ENCODE results near the gene EMC9. TPM values are rescaled to one million over a fixed set of nuclear protein-coding genes. Genes with fewer than 3 reads are reported as not detected.

The EMC9 gene
- polyA plus RNA-seq, 1 donor (not counting 4 experiments of a cell fraction or from before 2014, with no cell fraction given), result 11.0 TPM

DNA sequence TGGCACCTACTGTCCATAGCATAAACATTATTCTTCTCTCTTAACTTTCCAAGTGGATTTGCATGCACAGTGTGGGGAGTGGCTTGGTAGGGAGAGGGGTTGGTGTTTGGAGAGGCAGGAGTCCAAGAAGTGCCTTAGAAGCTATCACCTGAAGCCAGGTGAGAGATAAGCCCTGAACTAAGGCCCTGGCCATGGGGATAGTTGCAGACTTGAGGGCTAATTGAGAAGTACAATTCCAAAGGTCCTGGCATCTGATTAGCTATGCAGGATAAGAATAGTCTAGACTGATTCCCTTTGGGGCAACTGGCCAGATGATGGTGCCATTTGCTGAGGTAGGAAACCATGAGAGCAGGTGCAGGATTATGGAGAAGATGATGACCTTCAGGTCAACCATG is 49.3 kb downstream of the EMC9 start:
- no peaks in the 10 kb centered on the region for H3K27me3 ChIP-seq (ENCODE audit: control insufficient read depth, extremely low read depth, insufficient read depth, low read length)
- no peak overlapping the region for H3K4me3 ChIP-seq (ENCODE audit: control insufficient read depth in 2 of 3, extremely low read depth in 1 of 3, insufficient read depth in 2 of 3, low read depth in 1 of 3, low read length in 3 of 3)
- H3K36me3 ChIP-seq (ENCODE audit: control insufficient read depth in 2 of 2, extremely low read depth in 1 of 2, insufficient read depth in 2 of 2, low read length in 2 of 2), result peaks cover 0 to 9% of the 10 kb centered on the region in 2 experiments
- no peak overlapping the region for H3K9ac ChIP-seq (ENCODE audit: control insufficient read depth, extremely low read depth, insufficient read depth, low read length)
- dilution Hi-C loops (cut with MboI; ENCODE audit: extremely low pct_ligation_motif_present, low sequenced_read_pairs), result no loop called here
- FAIRE-seq (no peak), DNase-seq (ENCODE audit: low read depth, low spot score) (no peak)
- no peaks in the 10 kb centered on the region for H3K9me1 ChIP-seq (ENCODE audit: control insufficient read depth, extremely low read depth, insufficient read depth, low read length)
- H3K4me1 ChIP-seq (ENCODE audit: control insufficient read depth, extremely low read depth, insufficient read depth, low read length), result peaks cover 17% of the 10 kb centered on the region
- H4K20me1 ChIP-seq (ENCODE audit: control insufficient read depth, extremely low read depth, insufficient read depth, low read length), result no peaks in the 10 kb centered on the region
- no peaks in the 10 kb centered on the region for H3K9me3 ChIP-seq (ENCODE audit: control insufficient read depth, low read depth, low read length)
- no peak overlapping the region for H3K4me2 ChIP-seq (ENCODE audit: control insufficient read depth, extremely low read depth, insufficient read depth, low read depth, low read length)
- H2AFZ ChIP-seq (ENCODE audit: control insufficient read depth, low read length), result no peak overlapping the region
- TF ChIP-seq, protein P1, sequence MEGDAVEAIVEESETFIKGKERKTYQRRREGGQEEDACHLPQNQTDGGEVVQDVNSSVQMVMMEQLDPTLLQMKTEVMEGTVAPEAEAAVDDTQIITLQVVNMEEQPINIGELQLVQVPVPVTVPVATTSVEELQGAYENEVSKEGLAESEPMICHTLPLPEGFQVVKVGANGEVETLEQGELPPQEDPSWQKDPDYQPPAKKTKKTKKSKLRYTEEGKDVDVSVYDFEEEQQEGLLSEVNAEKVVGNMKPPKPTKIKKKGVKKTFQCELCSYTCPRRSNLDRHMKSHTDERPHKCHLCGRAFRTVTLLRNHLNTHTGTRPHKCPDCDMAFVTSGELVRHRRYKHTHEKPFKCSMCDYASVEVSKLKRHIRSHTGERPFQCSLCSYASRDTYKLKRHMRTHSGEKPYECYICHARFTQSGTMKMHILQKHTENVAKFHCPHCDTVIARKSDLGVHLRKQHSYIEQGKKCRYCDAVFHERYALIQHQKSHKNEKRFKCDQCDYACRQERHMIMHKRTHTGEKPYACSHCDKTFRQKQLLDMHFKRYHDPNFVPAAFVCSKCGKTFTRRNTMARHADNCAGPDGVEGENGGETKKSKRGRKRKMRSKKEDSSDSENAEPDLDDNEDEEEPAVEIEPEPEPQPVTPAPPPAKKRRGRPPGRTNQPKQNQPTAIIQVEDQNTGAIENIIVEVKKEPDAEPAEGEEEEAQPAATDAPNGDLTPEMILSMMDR (optimal IDR thresholded peaks at IDR 0.05 in 1 of 3, IDR thresholded peaks at IDR 0.05 in 1 of 3, conservative IDR thresholded peaks at IDR 0.05 in 1 of 3; ENCODE audit: extremely low read depth in 1 of 3, insufficient read depth in 2 of 3, low read length in 3 of 3), result no peak
- TF ChIP-seq EZH2 (IDR thresholded peaks at IDR 0.05; ENCODE audit: low read length), result no peak
- H3K79me2 ChIP-seq (ENCODE audit: control insufficient read depth, insufficient read depth, low read length), result peaks cover 2% of the 10 kb centered on the region
- no peak overlapping the region for H3K27ac ChIP-seq (ENCODE audit: control insufficient read depth, insufficient read depth, low read length)

DNA sequence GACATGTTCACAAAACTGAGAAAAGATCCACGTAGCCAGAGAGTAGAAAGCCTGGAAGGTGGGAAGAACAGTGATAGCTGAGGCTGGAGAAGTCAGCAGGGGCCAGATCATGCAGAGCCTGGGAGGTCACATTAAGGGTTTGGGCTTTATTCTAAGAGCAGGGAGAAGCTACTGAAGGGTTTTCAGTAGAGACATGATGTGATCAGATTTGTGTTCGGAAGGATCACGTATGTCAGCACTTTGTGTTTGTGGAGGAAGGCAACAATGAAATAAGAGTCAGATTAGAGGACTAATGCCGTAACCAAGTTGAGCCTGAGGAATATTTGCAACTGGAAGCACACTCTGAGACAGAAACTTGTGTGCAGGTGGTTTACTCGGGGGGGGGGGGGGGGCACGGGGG is 51.5 kb downstream of the EMC9 start:
- no peak overlapping the region for H3K4me3 ChIP-seq (ENCODE audit: control insufficient read depth in 2 of 3, extremely low read depth in 1 of 3, insufficient read depth in 2 of 3, low read depth in 1 of 3, low read length in 3 of 3)
- no peaks in the 10 kb centered on the region for H3K79me2 ChIP-seq (ENCODE audit: control insufficient read depth, insufficient read depth, low read length)
- H3K9me3 ChIP-seq (ENCODE audit: control insufficient read depth, low read depth, low read length), result no peaks in the 10 kb centered on the region
- H3K27ac ChIP-seq (ENCODE audit: control insufficient read depth, insufficient read depth, low read length), result no peak overlapping the region
- no peak overlapping the region for H2AFZ ChIP-seq (ENCODE audit: control insufficient read depth, low read length)
- no peaks in the 10 kb centered on the region for H3K36me3 ChIP-seq (ENCODE audit: control insufficient read depth in 2 of 2, extremely low read depth in 1 of 2, insufficient read depth in 2 of 2, low read length in 2 of 2)
- no peak for TF ChIP-seq EZH2 (IDR thresholded peaks at IDR 0.05; ENCODE audit: low read length)
- TF ChIP-seq, protein P1 (optimal IDR thresholded peaks at IDR 0.05 in 1 of 3, IDR thresholded peaks at IDR 0.05 in 1 of 3, conservative IDR thresholded peaks at IDR 0.05 in 1 of 3; ENCODE audit: extremely low read depth in 1 of 3, insufficient read depth in 2 of 3, low read length in 3 of 3), result no peak
- no peaks in the 10 kb centered on the region for H3K27me3 ChIP-seq (ENCODE audit: control insufficient read depth, extremely low read depth, insufficient read depth, low read length)
- no peak overlapping the region for H3K9ac ChIP-seq (ENCODE audit: control insufficient read depth, extremely low read depth, insufficient read depth, low read length)
- FAIRE-seq, result no peak
- no peak for DNase-seq (ENCODE audit: low read depth, low spot score)
- dilution Hi-C loops (cut with MboI; ENCODE audit: extremely low pct_ligation_motif_present, low sequenced_read_pairs), result no loop called here
- H4K20me1 ChIP-seq (ENCODE audit: control insufficient read depth, extremely low read depth, insufficient read depth, low read length), result no peaks in the 10 kb centered on the region
- peaks cover 9% of the 10 kb centered on the region for H3K4me1 ChIP-seq (ENCODE audit: control insufficient read depth, extremely low read depth, insufficient read depth, low read length)
- H3K9me1 ChIP-seq (ENCODE audit: control insufficient read depth, extremely low read depth, insufficient read depth, low read length), result no peaks in the 10 kb centered on the region
- H3K4me2 ChIP-seq (ENCODE audit: control insufficient read depth, extremely low read depth, insufficient read depth, low read depth, low read length), result no peak overlapping the region

Small RNA genes within 50 kb of the gene (small RNA-seq; reads per million reads assigned to genes)
- gene AL136295.4 (ENCODE audit: insufficient read length in 3 of 3, low read depth in 3 of 3, low replicate concordance in 1 of 3) (0 reads per million in 3 experiments), gene IPO4 (ENCODE audit: insufficient read length in 3 of 3, low read depth in 3 of 3, low replicate concordance in 1 of 3) (0 to 0.25 (median 0) reads per million in 3 experiments), gene IRF9 (ENCODE audit: insufficient read length in 3 of 3, low read depth in 3 of 3, low replicate concordance in 1 of 3) (0 reads per million in 3 experiments), gene RNA5SP383 (ENCODE audit: insufficient read length in 3 of 3, low read depth in 3 of 3, low replicate concordance in 1 of 3) (0 to 0.25 (median 0.07) reads per million in 3 experiments)

Other genes starting within 250 kb of the EMC9 start
- gene DHRS4, start 187.8 kb downstream of the EMC9 start, polyA plus RNA-seq, result 21.2 to 28.3 TPM (median 22.8 TPM) in 3 replicates
- 16.3 to 22.8 TPM (median 18.1 TPM) in 3 replicates for gene DHRS4L2, start 152.7 kb downstream of the EMC9 start, polyA plus RNA-seq
- gene CARMIL3, start 89.6 kb downstream of the EMC9 start, polyA plus RNA-seq, result 0.02 to 0.76 TPM (median 0.12 TPM) in 3 replicates
- gene CPNE6, start 70.0 kb downstream of the EMC9 start, polyA plus RNA-seq, result not detected in 3 replicates
- 16.6 to 22.9 TPM (median 19.1 TPM) in 3 replicates for gene PCK2, start 47.3 kb downstream of the EMC9 start, polyA plus RNA-seq
- gene DCAF11, start 26.8 kb downstream of the EMC9 start, polyA plus RNA-seq, result 23.5 to 34.4 TPM (median 25.9 TPM) in 3 replicates
- 0.29 to 0.72 TPM (median 0.39 TPM) in 3 replicates for gene NRL, start 26.6 kb downstream of the EMC9 start, polyA plus RNA-seq
- 0.13 TPM in 1 of 3 replicates, not detected in the others for gene FITM1, start 10.9 kb downstream of the EMC9 start, polyA plus RNA-seq
- 46.7 to 176 TPM (median 75.1 TPM) in 3 replicates for gene PSME1, start 5.4 kb downstream of the EMC9 start, polyA plus RNA-seq
- gene PSME2, start 5.0 kb upstream of the EMC9 start, polyA plus RNA-seq, result 156 to 161 TPM (median 158 TPM) in 3 replicates
- 17.4 to 23.0 TPM (median 19.8 TPM) in 3 replicates for gene RNF31, start 5.9 kb upstream of the EMC9 start, polyA plus RNA-seq
- 117 to 126 TPM (median 117 TPM) in 3 replicates for gene IRF9, start 19.7 kb upstream of the EMC9 start, polyA plus RNA-seq
- 6.0 to 9.2 TPM (median 6.3 TPM) in 3 replicates for gene REC8, start 30.5 kb upstream of the EMC9 start, polyA plus RNA-seq
- 10.0 to 32.3 TPM (median 18.6 TPM) in 3 replicates for gene IPO4, start 47.2 kb upstream of the EMC9 start, polyA plus RNA-seq
- 19.2 to 56.6 TPM (median 38.2 TPM) in 3 replicates for gene TM9SF1, start 53.9 kb upstream of the EMC9 start, polyA plus RNA-seq
- gene TSSK4, start 64.1 kb upstream of the EMC9 start, polyA plus RNA-seq, result 0.09 TPM in 1 of 3 replicates, not detected in the others
- 48.0 to 86.6 TPM (median 54.5 TPM) in 3 replicates for gene CHMP4A, start 71.9 kb upstream of the EMC9 start, polyA plus RNA-seq
- 7.0 to 7.5 TPM (median 7.3 TPM) in 3 replicates for gene MDP1, start 74.5 kb upstream of the EMC9 start, polyA plus RNA-seq
- gene NEDD8, start 90.8 kb upstream of the EMC9 start, polyA plus RNA-seq, result 458 to 509 TPM (median 499 TPM) in 3 replicates
- 84.1 to 90.0 TPM (median 84.6 TPM) in 3 replicates for gene GMPR2, start 91.3 kb upstream of the EMC9 start, polyA plus RNA-seq
- 43.5 to 107 TPM (median 54.3 TPM) in 3 replicates for gene TINF2, start 101.0 kb upstream of the EMC9 start, polyA plus RNA-seq
- gene TGM1, start 121.6 kb upstream of the EMC9 start, polyA plus RNA-seq, result 13.5 to 77.5 TPM (median 16.1 TPM) in 3 replicates
- gene RABGGTA, start 130.0 kb upstream of the EMC9 start, polyA plus RNA-seq, result 29.0 to 47.2 TPM (median 40.9 TPM) in 3 replicates
- gene DHRS1, start 158.2 kb upstream of the EMC9 start, polyA plus RNA-seq, result 65.1 to 130 TPM (median 75.0 TPM) in 3 replicates
- 16.5 to 25.3 TPM (median 19.9 TPM) in 3 replicates for gene NOP9, start 158.3 kb upstream of the EMC9 start, polyA plus RNA-seq
- gene CIDEB, start 166.4 kb upstream of the EMC9 start, polyA plus RNA-seq, result 2.4 to 3.7 TPM (median 2.6 TPM) in 3 replicates
- gene LTB4R2, start 168.5 kb upstream of the EMC9 start, polyA plus RNA-seq, result 5.4 to 13.4 TPM (median 7.9 TPM) in 3 replicates
- 8.6 to 20.4 TPM (median 14.6 TPM) in 3 replicates for gene LTB4R, start 169.9 kb upstream of the EMC9 start, polyA plus RNA-seq
- gene ADCY4, start 193.5 kb upstream of the EMC9 start, polyA plus RNA-seq, result 0.21 to 0.44 TPM (median 0.23 TPM) in 3 replicates
- gene RIPK3, start 198.4 kb upstream of the EMC9 start, polyA plus RNA-seq, result 7.3 to 10.7 TPM (median 8.0 TPM) in 3 replicates
- gene NFATC4, start 226.6 kb upstream of the EMC9 start, polyA plus RNA-seq, result 0.69 to 2.2 TPM (median 0.92 TPM) in 3 replicates